A549 treated with AZD2906 at 1 μM for 4 hours (cell line): ENCODE data around the gene KCTD7. TPM values are rescaled to one million over a fixed set of nuclear protein-coding genes. Genes with fewer than 3 reads are reported as not detected.

Experiments
- total RNA-seq: library from RNA; stranded (reverse); fragments of 200-300 nt; extraction: Qiagen RNA extraction; gene quantifications from 5 replicates; pipeline ENCODE4 v1.2.3, GENCODE V29; 2022

The KCTD7 gene
- 5.3 to 6.2 TPM (median 5.8 TPM) in 5 replicates for total RNA-seq

DNA sequence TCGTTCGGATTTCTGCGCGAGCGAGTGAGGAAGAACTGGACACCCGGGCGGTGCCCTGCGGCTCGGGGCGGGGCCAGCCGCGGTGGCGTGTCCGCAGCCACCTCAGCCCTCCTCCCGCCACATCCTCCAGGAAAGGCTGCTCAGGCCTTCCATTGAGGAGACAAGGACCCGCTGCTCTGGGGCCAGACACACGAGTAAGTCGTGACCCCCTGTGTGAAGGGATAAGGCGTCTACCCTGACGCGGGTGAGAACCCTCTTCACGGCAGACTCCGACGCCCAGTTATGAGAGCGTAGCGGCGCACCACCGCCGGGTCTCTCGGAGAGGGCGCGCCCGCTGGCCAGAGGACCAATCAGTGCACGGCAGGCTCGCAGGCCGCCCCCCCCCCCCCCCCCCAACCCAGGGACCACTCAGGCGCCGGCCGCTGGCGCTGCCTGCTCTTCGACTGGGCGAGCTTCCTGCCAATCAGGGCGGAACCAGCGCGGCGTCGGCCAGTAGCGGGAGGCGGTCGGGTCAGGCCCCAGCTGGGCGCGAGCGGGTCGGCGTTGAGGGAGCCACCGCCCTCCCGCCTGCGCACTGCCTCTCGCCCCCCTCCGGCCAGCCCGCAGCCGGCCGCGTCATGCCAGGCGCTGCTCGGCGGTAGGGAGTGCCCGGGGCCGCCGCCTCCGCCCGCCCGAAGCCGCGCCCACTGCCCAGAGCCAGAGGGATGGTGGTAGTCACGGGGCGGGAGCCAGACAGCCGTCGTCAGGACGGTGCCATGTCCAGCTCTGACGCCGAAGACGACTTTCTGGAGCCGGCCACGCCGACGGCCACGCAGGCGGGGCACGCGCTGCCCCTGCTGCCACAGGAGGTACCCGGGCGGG, at the start of gene KCTD7:
Gene KCTD7, plus strand, starts transcription at position 521 of the 861 bp plus-strand sequence. Its CDS starts 184 bp downstream, at position 705.

Other genes with a start within 250 kb of the KCTD7 start
- gene RABGEF1, start 111.9 kb downstream of the KCTD7 start, total RNA-seq = 22.0 to 30.0 TPM (median 23.5 TPM) in 5 replicates